Transverse colon (tissue), 3 donors: ENCODE measurements around the gene UBAC2.

ENCODE experiments used
- CTCF ChIP-seq, 5 experiments: fragments of 200-600 bp in 3 of 5; fragments of 450-650 bp in 2 of 5; sonication (generic) in 3 of 5; IDR thresholded peaks; 1 replicate in 2 of 5; 2 replicates in 3 of 5; pipeline ENCODE4 v1.5.1; 2016 to 2017; ENCODE audit warnings: antibody characterized with exemption in 5 of 5, inconsistent platforms in 3 of 5, mild to moderate bottlenecking in 2 of 5, moderate library complexity in 1 of 5
- POLR2A ChIP-seq: fragments of 450-650 bp; IDR thresholded peaks from one replicate; pipeline ENCODE4 v1.6.1; 2016; ENCODE audit warnings: antibody characterized with exemption, mild to moderate bottlenecking, moderate library complexity

GRCh38 chr13:99281811-99282263 lies 81.2 kb downstream of the UBAC2 start:
- TF ChIP-seq CTCF (IDR thresholded peaks at IDR 0.05) (no peak), POLR2A (no peak)
